ENCODE measurements around the gene UNKL.

UNKL gene

GRCh38 chr16:1378804-1379303 lies 35.6 kb downstream of the UNKL start (continued):
- peak; percentile 54 for TF ChIP-seq HIC1 (tag by site-specific recombination; IDR thresholded peaks at IDR 0.05)
- no peak for TF ChIP-seq ZNF266 (tag by site-specific recombination; IDR thresholded peaks at IDR 0.05; ENCODE audit: low read depth)
- no peak for TF ChIP-seq PBX3 (CRISPR knock-in tag; IDR thresholded peaks at IDR 0.05)
- TF ChIP-seq ZNF792 (tag by site-specific recombination; IDR thresholded peaks at IDR 0.05) = no peak
- no peak for TF ChIP-seq ZNF830 (tag by site-specific recombination; IDR thresholded peaks at IDR 0.05; ENCODE audit: low read depth)
- TF ChIP-seq ZXDB (tag by site-specific recombination; IDR thresholded peaks at IDR 0.05) = peak; percentile 78
- TF ChIP-seq ZFP37 (tag by site-specific recombination; IDR thresholded peaks at IDR 0.05) = peak; percentile 58; the same call in 1 of the 2 replicates
- TF ChIP-seq ZNF211 (tag by site-specific recombination; IDR thresholded peaks at IDR 0.05; ENCODE audit: low read depth) = no peak
- TF ChIP-seq ZNF645 (tag by site-specific recombination; IDR thresholded peaks at IDR 0.05) = no peak
- no peak for TF ChIP-seq ZNF558 (tag by site-specific recombination; IDR thresholded peaks at IDR 0.05)
- 0 out of 2 replicates have a peak, but pooled peaks have one; percentile 33 for TF ChIP-seq ZBTB17 (tag by site-specific recombination; IDR thresholded peaks at IDR 0.05)
- TF ChIP-seq ZNF174 (tag by site-specific recombination; IDR thresholded peaks at IDR 0.05) = no peak
- TF ChIP-seq ZNF404 (tag by site-specific recombination; IDR thresholded peaks at IDR 0.05) = no peak
- no peak for TF ChIP-seq ZNF48 (tag by site-specific recombination; IDR thresholded peaks at IDR 0.05)
- TF ChIP-seq ZNF214 (tag by site-specific recombination; IDR thresholded peaks at IDR 0.05; ENCODE audit: borderline replicate concordance) = no peak
- peak; percentile 51; the same call in 1 of the 2 replicates for TF ChIP-seq PRDM4 (tag by site-specific recombination; IDR thresholded peaks at IDR 0.05)
- TF ChIP-seq ZNF239 (tag by site-specific recombination; IDR thresholded peaks at IDR 0.05) = no peak
- no peak; the same call in 1 of the 2 replicates for TF ChIP-seq YY1 (tag by site-specific recombination; IDR thresholded peaks at IDR 0.05)
- TF ChIP-seq OVOL3 (tag by site-specific recombination; IDR thresholded peaks at IDR 0.05) = no peak
- TF ChIP-seq ZNF26 (tag by site-specific recombination; IDR thresholded peaks at IDR 0.05) = no peak
- TF ChIP-seq ZNF692 (tag by site-specific recombination; IDR thresholded peaks at IDR 0.05) = no peak
- no peak for TF ChIP-seq SETDB1 (IDR thresholded peaks at IDR 0.05; ENCODE audit: insufficient read length, low read length)
- no peak for TF ChIP-seq ZNF561 (tag by site-specific recombination; IDR thresholded peaks at IDR 0.05; ENCODE audit: borderline replicate concordance)
- no peak for TF ChIP-seq EGR2 (tag by site-specific recombination; IDR thresholded peaks at IDR 0.05; ENCODE audit: low read depth)
- TF ChIP-seq ZNF280D (tag by site-specific recombination; IDR thresholded peaks at IDR 0.05) = no peak
- no peak for TF ChIP-seq GFI1B (tag by site-specific recombination; IDR thresholded peaks at IDR 0.05)
